DMS79 (cell line): ENCODE results near the gene TSSC4.

ENCODE experiments used
- DNase-seq: peaks from one replicate; lab custom pipeline; 2025; lab: John Stamatoyannopoulos, UW

The TSSC4 gene

GRCh38 chr11:2369320-2369719, 31.2 kb upstream of the TSSC4 start:
- no peak for DNase-seq

GRCh38 chr11:2369896-2370295, 30.7 kb upstream of the TSSC4 start:
- DNase-seq = no peak

GRCh38 chr11:2374456-2375201, 25.9 kb upstream of the TSSC4 start:
- no peak for DNase-seq

- peak; percentile 19 for DNase-seq
These were observed 25.2 kb upstream of the TSSC4 start for GRCh38 chr11:2375341-2375853.

DNA sequence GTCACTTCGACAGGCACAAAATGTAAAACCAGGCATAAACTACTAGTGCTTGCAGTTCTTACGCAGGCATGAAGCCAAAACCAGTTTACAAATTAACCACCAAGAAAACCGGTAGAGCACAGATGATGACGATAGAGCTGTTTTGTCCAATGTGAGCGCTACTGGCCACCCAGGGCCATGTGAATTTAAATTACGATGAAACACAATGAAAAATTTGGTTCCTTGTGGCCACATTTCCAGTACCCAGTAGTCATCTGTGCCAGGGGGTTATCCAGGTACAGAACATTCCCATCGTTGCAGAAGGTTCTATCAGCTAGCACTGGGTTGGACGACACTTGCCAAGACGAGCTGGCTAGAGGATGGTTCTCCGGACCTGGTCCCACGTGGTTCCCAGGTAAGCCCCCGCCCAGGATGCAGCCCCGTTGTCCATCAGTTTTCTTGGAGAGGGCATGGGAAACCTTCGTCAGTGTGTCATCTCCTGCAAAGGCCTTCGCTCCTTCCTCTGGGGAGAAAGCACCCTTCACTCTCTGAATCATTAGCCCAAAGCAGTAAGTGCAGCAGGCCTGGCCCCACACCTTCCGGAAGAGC, 24.5 kb upstream of the TSSC4 start:
- DNase-seq = no peak

DNA sequence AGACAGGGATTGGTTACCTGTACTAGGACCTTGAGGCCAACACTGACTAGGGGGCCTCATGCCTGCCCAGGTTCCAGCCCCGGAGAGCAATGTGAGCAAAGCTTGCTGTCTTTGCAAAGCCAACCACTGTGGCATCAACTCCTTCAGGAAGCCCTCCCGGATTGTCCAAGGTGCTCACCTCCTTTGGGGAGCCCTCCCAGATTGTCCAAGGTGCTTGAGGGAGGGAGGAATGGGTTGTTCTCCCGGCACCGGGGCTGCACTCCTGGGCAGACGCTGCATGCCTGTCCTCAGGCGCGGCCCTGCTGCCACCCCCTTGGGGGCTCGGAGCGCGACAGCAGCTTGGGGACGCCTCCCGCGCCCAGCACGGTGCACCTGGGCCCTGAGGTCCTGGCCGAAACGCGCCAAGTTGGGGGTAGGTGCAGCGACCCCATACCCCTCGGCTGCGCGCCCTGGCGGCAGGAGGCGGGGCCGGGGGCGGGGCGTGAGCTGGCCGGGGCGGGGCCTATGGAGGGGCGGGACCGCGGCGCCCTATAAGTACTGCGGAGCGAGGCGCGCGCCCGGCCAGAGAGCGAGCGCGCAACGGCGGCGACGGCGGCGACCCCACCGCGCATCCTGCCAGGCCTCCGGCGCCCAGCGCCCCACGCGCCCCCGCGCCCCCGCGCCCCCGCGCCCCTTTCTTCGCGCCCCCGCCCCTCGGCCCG, 23.6 kb upstream of the TSSC4 start, which contains the start of gene CD81:
TSS of gene CD81 (plus strand) at position 560 of the 701 bp plus-strand sequence. CDS start 240 bp downstream, outside the sequence.
- DNase-seq = no peak

- no peak for DNase-seq
These were observed 22.8 kb upstream of the TSSC4 start for GRCh38 chr11:2377511-2378443.

DNA sequence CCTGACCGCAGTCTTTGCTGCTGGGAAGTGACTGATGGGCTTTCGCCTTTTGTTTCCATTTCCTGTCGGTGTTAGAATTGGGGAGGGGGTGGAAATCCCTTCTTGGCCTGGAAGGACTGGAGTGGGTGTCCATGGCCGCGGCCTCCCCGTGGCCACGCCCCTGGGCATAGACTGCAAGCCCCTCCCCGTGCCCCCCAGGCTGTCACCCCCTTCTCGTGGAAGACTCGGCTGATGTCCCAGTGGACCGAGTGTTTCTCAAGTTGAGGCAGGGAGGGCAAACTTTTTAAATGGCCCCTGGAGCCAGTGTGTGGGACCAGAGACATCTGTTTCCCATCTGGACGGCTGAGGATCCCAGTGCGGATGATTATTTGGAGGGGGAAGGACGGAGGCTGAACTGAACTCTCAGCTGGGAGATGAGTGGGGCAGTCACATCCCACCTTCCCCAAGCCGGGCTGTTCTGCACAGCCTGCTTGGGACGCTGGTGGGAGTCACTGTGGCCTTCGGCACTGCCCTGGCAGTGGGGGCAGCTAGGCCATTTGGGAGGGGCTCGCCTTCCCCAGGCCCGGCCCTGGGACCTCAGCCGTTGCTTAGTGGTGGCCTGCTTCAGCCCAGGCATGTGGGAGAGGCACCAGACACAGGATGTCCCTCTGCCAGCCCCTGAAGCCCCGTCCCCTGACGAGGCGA, 21.9 kb upstream of the TSSC4 start:
- no peak for DNase-seq

GRCh38 chr11:2379466-2380174, 20.9 kb upstream of the TSSC4 start:
- DNase-seq = no peak

DNA sequence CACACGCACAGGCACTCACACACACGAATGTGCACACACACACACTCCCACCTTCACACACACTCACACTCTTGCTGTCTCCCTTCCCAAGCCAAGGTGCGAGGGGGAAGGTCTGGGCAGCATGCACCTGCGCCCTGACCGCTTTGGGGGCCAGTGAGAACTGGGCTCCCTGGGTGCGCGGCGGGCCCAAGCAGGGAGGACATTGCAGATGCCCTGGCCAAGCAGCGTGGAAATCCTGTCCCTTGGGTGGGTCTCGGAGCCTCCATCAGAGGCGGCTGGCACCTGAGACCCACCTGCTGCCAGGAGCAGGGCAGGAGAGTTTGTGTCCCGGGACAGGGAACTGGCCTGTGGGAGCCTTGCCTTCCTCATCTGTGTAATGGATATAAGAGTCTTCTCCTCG, 20.2 kb upstream of the TSSC4 start:
- DNase-seq = no peak

DNA sequence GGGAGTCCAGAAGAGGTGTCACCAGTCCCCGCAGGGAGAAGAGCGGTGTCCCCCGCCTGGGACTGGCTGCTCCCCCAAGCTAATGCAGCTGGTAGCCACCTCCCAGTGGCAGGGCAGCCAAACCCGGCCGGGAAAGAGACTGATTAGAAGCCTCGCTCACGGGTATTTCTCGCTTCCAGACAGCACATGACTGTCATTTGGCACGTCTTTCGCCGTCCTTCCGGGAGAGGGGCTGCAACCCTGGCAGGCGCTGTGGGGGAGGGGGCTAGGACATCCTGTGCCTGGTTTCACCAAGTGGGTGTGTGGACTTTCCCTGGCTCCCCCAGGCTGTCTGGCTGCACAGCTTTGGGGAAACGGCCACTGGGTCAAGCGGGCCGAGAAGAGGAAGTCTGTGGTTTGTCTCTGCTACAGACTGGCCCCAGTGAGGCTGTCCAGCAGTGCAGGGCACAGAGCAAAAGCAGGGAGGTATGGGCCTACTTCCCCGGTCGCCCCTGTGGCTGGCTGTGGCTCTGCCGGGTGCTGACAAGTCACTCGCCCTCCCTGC, 19.7 kb upstream of the TSSC4 start:
- no peak for DNase-seq

DNA sequence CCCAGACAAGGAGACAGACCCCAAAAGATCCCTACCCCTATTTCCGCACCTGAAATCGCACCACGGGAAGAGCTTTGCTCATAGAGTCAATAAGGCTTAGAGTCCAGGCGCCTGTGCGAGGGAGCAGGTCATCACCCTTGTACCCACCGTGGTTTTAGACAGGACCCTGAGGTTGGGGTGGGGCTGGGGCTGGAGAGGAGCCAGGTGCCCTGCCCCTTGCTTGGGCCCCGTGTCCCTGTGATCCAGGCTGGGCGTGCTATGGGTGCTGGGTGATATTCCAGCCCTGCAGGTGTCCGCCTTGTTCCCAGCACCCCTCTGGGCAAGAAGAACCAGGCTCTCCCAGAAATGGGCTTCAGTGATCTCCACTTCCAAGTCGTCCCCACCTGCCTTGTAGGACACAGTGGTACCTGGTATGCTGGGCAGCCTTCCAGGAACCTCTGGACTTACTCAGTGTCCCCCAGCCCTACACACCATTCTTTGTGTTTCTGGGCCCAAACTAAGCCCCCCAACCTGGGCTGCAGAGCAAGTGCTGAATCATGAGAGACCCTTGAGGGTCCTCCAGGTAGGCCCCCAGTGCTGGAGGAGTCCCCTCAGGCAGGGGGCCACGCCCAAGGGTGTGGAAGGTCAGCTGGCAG, 18.9 kb upstream of the TSSC4 start:
- DNase-seq = no peak

DNA sequence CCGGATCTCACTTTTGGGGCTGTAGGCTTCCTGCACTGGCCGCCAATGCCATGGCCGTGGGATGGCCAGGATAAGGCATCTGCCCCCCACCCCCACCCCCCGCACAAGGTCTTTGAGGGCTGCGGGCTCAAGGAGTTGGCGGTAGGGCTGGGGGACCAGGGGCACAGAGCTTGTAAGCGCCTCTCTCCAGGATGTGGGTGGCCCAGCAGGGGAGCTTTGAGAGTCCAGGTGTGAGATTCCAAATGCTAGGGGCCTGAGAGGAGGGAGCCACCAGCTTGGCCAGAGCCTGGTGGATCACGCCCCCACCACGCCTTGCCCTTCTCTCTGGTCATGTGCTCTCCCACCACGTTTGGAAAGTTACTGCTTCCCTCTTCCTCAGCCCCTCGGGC, 18.4 kb upstream of the TSSC4 start:
- no peak for DNase-seq

GRCh38 chr11:2382936-2383851, 17.4 kb upstream of the TSSC4 start:
- no peak for DNase-seq

GRCh38 chr11:2383852-2384804, 16.4 kb upstream of the TSSC4 start:
- no peak for DNase-seq

DNA sequence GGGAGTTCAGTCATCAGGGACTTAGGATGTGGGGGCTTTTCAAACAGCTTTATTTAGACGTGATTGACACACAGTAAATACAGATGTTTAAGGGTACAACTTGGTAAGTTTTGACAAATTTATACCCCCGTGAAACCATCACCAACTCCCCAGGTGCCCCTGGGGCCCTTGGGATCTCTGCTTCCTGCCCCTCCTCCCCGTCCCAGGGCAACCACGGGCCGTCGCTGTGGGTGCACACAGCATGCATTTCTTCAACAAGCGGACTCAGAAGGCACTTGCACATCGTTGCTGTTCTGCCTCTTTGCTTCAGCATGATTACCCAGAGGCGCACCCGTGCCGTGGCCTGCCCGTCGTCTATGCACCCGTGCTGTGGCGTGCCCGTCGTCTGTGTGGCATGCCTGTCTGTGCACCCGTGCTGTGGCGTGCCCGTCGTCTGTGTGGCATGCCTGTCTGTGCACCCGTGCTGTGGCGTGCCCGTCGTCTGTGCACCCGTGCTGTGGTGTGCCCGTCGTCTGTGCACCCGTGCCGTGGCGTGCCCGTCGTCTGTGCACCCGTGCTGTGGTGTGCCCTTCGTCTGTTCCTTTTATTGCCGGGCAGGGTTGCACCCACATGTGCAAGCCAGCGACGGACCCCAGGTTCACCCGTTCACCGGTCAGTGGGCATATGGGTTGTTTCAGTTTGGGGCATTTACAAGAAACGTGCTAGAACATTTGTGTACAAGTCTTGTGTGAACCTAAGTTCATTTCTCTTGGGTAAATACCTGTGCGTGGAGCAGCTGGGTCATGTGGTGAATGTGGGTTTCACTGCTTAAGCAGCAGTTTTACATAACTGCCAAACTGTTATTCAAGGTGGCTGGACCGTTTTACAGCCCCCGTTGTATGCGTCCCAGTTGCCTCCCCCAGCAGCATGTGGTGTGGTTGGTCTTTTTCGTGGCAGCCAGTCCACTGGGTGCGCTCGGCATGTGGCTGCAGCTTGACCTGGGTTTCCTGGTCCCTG, 15.1 kb upstream of the TSSC4 start:
- DNase-seq = no peak
